Measurements from ENCODE around the gene TMEM150B.
A peak's percentile ranks its signal among the peaks of the same experiment; 100 is the strongest.

TMEM150B gene

DNA sequence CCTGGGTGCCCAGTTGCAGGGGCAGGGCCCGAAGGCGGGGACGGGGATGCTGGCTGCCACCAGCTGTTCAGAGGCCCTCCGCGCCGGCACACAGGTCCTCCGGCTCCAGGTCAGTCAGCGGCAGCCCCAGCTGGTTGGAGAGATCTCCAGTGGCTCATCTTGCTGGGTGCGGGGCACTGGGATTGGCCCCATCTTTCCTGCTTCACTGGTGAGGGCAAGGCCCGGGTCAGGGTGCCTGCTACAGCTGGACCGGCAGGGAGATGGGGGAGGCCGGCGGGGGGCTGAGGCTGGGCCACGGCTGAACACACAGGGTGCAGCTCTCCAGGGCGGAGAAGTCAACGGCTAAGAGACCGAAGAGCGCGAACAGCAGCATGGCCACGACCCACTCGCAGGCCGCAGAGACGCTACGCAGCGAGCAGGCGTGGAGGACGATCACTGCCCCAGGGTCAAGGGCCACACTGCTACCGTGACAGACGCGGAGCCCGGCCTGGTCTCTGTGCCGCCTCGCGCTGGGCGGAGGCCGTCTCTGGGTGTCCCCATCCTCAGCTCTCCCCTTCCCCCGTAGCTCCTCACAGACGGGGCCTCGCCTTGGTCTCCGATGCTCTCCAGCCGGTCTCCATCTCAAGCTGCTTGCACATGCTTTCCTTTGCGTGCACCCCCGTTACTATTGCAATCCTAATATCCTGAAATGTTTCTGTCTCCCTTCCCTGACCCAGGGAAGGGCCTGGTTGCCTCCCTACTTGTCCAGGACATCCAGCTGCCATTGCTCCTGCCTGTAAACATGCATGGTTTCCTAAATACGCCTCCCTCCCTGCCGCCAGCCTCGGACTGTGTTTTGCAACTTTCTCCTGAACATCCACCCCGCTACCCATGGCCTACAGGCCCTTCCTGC is 12.3 kb downstream of the TMEM150B start:
- in situ Hi-C loops (cut with MboI; ENCODE audit: low pct_unique_long_range_greater_than_20kb, low sequenced_read_pairs, unreplicated experiment): no loop called here
- no peak for DNase-seq (ENCODE audit: low spot score)
- TF ChIP-seq, protein P1, sequence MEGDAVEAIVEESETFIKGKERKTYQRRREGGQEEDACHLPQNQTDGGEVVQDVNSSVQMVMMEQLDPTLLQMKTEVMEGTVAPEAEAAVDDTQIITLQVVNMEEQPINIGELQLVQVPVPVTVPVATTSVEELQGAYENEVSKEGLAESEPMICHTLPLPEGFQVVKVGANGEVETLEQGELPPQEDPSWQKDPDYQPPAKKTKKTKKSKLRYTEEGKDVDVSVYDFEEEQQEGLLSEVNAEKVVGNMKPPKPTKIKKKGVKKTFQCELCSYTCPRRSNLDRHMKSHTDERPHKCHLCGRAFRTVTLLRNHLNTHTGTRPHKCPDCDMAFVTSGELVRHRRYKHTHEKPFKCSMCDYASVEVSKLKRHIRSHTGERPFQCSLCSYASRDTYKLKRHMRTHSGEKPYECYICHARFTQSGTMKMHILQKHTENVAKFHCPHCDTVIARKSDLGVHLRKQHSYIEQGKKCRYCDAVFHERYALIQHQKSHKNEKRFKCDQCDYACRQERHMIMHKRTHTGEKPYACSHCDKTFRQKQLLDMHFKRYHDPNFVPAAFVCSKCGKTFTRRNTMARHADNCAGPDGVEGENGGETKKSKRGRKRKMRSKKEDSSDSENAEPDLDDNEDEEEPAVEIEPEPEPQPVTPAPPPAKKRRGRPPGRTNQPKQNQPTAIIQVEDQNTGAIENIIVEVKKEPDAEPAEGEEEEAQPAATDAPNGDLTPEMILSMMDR (IDR thresholded peaks at IDR 0.05; ENCODE audit: extremely low read depth, insufficient read depth, missing control alignments): no peak

DNA sequence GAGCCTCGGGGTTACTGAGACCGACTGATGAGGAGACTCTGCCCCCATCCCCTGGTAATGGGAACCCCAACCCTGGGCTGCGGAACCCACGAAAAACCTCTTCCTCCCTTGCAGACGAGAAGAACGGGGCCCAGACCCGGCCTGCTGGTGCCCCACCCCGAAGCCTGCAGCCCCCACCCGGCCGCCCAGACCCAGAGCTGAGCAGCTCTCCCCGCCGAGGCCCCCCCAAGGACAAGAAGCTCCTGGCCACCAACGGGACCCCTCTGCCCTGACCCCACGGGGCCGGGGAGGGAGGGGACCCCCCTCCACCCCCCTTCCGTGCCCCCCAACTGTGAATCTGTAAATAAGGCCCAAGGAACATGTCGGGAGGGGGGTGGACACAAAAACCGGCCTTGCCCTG is 13.3 kb downstream of the TMEM150B start:
- in situ Hi-C loops (cut with MboI; ENCODE audit: low pct_unique_long_range_greater_than_20kb, low sequenced_read_pairs, unreplicated experiment): no loop called here
- TF ChIP-seq, protein P1 (IDR thresholded peaks at IDR 0.05; ENCODE audit: extremely low read depth, insufficient read depth, missing control alignments): no peak
- DNase-seq (ENCODE audit: low spot score): no peak

DNA sequence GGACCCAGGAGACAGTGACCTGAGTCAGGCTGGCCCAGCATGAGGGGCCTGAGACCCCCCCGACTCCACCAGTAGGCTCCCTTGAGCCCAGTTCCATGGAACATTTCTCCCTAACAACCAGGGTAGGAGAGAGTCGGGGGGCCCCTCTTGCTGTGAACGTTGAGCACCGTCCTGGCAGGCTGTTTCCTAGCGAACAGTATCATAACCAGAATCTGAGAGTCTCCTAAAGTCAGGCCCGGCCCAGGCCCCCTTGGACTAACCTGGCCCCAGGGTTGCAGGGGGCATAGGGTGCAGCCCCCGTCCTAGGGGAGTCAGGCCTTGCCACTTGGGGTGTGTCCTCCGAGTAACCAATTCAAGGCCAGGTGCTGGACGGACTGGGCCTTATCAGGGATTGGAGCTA is 13.7 kb downstream of the TMEM150B start:
- TF ChIP-seq, protein P1 (IDR thresholded peaks at IDR 0.05; ENCODE audit: extremely low read depth, insufficient read depth, missing control alignments): no peak
- DNase-seq (ENCODE audit: low spot score): peak; percentile 11
- in situ Hi-C loops (cut with MboI; ENCODE audit: low pct_unique_long_range_greater_than_20kb, low sequenced_read_pairs, unreplicated experiment): no loop called here

DNA sequence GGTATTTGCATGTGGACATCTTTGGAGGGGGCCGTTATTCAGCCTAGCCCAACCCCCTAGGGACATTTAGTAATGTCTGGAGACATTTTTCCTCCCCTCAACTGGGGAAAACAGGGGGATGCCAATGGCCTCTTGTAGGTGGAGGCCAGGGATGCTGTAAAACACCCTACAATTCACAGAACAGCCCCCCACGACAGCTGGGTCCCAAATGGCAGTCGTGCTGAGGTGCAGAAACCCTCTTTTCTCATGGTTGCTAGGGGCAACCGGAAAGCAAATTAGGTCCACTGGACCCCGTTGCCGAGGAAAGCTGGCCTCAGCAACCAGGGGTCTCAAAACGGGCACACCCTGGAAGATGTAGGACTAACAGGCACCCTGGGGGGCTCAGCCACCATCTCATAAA is 14.6 kb downstream of the TMEM150B start:
- TF ChIP-seq, protein P1 (IDR thresholded peaks at IDR 0.05; ENCODE audit: extremely low read depth, insufficient read depth, missing control alignments): no peak
- DNase-seq (ENCODE audit: low spot score): no peak
- in situ Hi-C loops (cut with MboI; ENCODE audit: low pct_unique_long_range_greater_than_20kb, low sequenced_read_pairs, unreplicated experiment): no loop called here

DNA sequence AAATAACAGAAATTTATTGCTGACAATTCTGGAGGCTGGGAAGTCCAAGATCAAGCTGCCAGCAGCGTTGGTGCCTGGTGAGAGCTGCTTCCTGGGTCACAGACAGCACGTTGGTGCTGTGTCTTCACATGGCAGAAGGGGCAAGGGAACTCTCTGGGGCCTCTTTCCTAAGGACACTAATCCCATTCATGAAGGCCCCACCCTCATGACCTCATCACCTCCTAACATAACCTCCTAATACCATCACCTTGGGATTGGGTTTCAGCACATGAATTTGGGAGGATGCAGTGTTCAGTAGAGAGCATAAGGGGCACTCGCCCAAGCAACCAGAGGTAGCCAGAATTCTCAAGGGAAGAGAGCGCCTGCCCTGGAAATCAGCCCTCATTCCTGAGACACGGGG is 15.7 kb downstream of the TMEM150B start:
- TF ChIP-seq, protein P1 (IDR thresholded peaks at IDR 0.05; ENCODE audit: extremely low read depth, insufficient read depth, missing control alignments): no peak
- in situ Hi-C loops (cut with MboI; ENCODE audit: low pct_unique_long_range_greater_than_20kb, low sequenced_read_pairs, unreplicated experiment): no loop called here

DNA sequence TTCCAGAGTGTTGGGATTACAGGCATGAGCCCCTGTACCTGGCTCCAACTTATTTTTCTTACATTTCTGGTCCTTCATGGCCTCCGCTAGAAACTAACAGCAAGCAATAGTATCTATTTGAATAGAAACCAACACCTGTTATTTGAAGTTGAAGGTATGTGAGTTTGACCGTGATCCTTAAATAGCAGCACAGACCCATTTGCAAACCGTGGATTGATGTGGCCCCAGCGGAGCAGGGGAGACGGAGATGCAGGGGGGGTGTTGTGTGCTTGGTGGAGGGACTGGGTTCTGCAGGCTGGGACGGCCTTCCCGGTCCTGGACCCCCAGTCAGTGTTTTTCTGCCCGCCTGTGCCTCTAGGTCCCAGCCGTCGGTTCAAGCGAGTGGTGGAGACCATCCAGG is 16.9 kb downstream of the TMEM150B start:
- in situ Hi-C loops (cut with MboI; ENCODE audit: low pct_unique_long_range_greater_than_20kb, low sequenced_read_pairs, unreplicated experiment): no loop called here
- TF ChIP-seq, protein P1 (IDR thresholded peaks at IDR 0.05; ENCODE audit: extremely low read depth, insufficient read depth, missing control alignments): no peak
- no peak for DNase-seq (ENCODE audit: low spot score)

More for the DNA sequence above, 15.7 kb downstream of the TMEM150B start:
- DNase-seq (ENCODE audit: low spot score): no peak

Measured in GM13977 (cell line).